SK-N-MC (cell line): ENCODE data around the gene TRABD2B.

Experiments used
- DNase-seq: peaks from one replicate; pipeline ENCODE4 v3.0.0-alpha.2; 2011; ENCODE audit warnings: low read depth, low spot score
- H3K27ac ChIP-seq: fragments of 200-600 bp; sonication (generic); 2 replicates; pipeline ENCODE4 v1.5.1; 2016; ENCODE audit warnings: mixed run types
- H3K36me3 ChIP-seq: fragments of 200-600 bp; sonication (generic); 2 replicates; pipeline ENCODE4 v1.6.1; 2017; ENCODE audit warnings: antibody characterized with exemption, low read length, mixed read lengths; ENCODE audit not compliant: insufficient read depth
- H3K4me3 ChIP-seq: fragments of 200-600 bp; sonication (generic); 2 replicates; pipeline ENCODE4 v1.5.1; 2016
- H3K9ac ChIP-seq: fragments of 200-600 bp; sonication (generic); 2 replicates; pipeline ENCODE4 v1.8.0; 2017; ENCODE audit warnings: mixed run types, mixed read lengths; ENCODE audit not compliant: insufficient read length
- H3K9me3 ChIP-seq: fragments of 200-600 bp; sonication (generic); 2 replicates; pipeline ENCODE4 v1.6.1; 2017; ENCODE audit warnings: low read depth, mild to moderate bottlenecking, antibody characterized with exemption, low read length, moderate library complexity, mixed read lengths
- EZH2 ChIP-seq: fragments of 200-600 bp; sonication (generic); IDR thresholded peaks from one replicate; pipeline ENCODE4 v1.6.1; 2017; ENCODE audit warnings: antibody characterized with exemption
- FOXP2 ChIP-seq: optimal IDR thresholded peaks from 2 replicates; pipeline ENCODE3; 2011; ENCODE audit warnings: mild to moderate bottlenecking, moderate library complexity; ENCODE audit not compliant: insufficient read depth; ENCODE audit errors: extremely low read length, control extremely low read depth
- POLR2AphosphoS5 ChIP-seq: IDR thresholded peaks from 2 replicates; pipeline ENCODE4 v1.6.1; 2012; ENCODE audit warnings: mild to moderate bottlenecking, low read depth, low read length, borderline replicate concordance

The TRABD2B gene

DNA sequence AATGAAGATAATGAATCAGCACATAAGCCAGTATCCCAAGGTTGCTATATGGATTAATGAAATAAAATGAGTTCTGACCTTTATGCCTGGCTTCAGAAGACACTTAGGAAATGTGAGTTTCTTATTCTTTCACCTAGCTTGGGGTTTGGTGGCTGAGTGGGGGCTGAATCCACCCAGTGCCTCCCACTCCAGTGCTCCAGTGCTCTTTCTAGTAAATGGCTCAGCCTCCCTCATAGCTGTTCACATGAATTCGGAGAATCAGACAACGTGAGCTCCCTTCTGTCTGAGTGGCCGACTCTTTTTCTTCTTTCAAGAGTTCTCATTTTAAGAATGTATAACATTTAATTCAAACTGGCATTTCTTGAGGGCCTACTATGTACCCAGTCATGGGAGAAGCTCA is 43.5 kb downstream of the TRABD2B start:
- Histone ChIP-seq H3K9ac (no peak overlapping the region), H3K9me3 (no peaks in the 10 kb centered on the region), H3K36me3 (no peaks in the 10 kb centered on the region), H3K4me3 (no peak overlapping the region), H3K27ac (no peak overlapping the region)
- no peak for DNase-seq
- no peak for TF ChIP-seq POLR2AphosphoS5
- no peak for TF ChIP-seq EZH2
- TF ChIP-seq FOXP2: no peak

DNA sequence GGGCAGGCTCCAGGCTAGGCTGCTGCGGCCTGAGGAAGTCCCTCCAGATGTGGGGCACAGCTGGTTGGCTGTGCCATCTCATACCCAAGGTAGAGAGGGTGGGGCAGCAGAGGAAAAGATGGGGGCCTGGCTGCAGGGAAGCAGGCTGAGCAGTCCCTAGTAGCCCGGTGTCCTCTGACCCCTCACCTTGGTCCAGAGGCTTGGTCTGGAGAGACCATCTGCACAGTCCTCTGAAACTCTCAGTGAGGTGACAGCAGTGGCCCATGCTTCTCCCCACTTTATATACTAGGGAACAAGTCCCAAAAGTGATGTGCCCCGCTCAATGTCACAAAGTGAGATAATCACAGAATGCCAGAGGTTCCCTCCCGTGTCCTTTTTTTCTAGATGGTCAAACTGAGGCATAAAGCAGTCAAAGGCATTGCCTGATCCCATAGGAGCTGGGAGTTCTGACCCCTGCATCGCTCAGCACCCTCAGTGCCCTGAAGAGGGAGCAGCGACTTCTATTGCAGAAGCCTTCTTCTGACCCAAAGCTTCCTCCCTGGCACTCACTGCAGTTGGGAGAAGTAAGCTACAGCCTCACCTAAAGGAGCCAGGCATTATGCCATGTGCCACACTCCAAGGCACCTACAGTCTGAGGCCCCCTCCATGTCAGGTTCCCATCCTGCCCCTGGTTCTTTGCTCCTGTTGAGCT is 45.5 kb downstream of the TRABD2B start:
- Histone ChIP-seq H3K4me3 (no peak overlapping the region), H3K27ac (no peak overlapping the region), H3K9ac (no peak overlapping the region), H3K36me3 (no peaks in the 10 kb centered on the region), H3K9me3 (no peaks in the 10 kb centered on the region)
- DNase-seq: no peak
- TF ChIP-seq POLR2AphosphoS5: no peak

DNA sequence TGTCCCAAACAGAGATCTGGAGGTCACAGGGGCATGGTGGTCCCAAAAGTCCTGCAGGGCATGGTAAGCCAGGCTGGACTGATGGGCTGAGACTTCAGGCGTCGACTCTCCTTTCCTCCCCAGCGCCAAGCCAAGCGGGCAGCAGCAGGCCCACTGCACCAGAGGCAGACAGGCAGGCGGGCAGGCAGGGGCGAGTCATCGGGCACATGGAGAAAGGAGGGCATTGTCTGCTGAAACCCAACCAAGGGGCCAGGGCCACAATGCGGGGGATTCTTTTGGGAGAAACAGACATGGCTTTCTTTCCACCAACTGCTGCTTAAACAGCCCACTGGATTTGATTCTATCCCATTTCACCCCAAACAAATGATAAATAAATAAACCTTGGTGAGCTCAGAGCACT is 46.2 kb downstream of the TRABD2B start:
- H3K9me3 ChIP-seq: no peaks in the 10 kb centered on the region
- no peak for TF ChIP-seq EZH2
- no peak for TF ChIP-seq FOXP2
- TF ChIP-seq POLR2AphosphoS5: no peak

DNA sequence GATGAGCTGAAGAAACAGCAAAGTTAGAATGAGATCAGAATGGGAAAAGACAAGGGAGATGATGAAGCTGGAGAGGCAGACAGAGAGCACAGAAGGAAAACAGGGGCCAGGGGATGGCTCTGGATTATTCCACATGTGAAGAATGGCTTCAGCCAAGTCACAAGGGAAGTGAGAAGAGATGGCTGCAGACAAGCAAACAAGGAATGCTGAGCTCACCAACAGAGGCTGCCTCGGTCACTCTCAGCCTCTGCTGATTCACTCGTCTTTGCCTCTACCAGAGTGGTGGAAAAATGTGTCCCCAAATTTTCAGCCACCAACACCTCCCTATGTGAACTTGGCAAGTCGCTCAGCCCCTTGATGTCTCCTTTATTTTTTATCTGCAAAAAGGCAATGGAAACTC is 46.7 kb downstream of the TRABD2B start:
- H3K9me3 ChIP-seq: no peaks in the 10 kb centered on the region
- H3K36me3 ChIP-seq: no peaks in the 10 kb centered on the region
- DNase-seq: no peak
- H3K9ac ChIP-seq: no peak overlapping the region
- no peak overlapping the region for H3K27ac ChIP-seq
- TF ChIP-seq POLR2AphosphoS5 (no peak), EZH2 (no peak), FOXP2 (no peak)
- H3K4me3 ChIP-seq: no peak overlapping the region

More for the DNA sequence above, 46.2 kb downstream of the TRABD2B start:
- Histone ChIP-seq H3K9ac (no peak overlapping the region), H3K27ac (no peak overlapping the region), H3K4me3 (no peak overlapping the region), H3K36me3 (no peaks in the 10 kb centered on the region)
- DNase-seq: no peak

GRCh38 chr1:47948126-47948525 is 49.1 kb downstream of the TRABD2B start:
- DNase-seq: no peak
- Histone ChIP-seq H3K36me3 (no peaks in the 10 kb centered on the region), H3K9me3 (no peaks in the 10 kb centered on the region), H3K4me3 (no peak overlapping the region), H3K9ac (no peak overlapping the region), H3K27ac (no peak overlapping the region)
- TF ChIP-seq FOXP2 (no peak), POLR2AphosphoS5 (no peak), EZH2 (no peak)

DNA sequence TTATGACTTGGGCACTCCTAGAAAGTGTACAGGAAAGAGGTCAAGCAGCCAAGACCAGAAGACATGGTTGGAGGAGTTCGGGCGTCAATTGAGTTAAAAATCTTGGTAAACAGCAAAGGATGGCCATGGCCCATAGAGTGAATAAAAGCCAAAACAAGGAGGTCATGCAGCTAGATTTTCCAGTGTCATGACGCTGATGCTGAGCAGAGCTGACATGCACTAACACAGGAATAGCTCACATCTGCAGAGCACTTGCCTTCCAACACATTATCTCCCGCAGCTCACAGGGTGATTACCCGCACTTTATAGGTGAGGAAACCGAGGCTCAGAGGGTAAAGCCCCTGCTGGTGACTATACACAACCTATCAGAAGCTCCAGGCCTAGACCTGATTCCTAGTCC is 49.7 kb downstream of the TRABD2B start:
- Histone ChIP-seq H3K9ac (no peak overlapping the region), H3K36me3 (no peaks in the 10 kb centered on the region), H3K9me3 (no peaks in the 10 kb centered on the region), H3K27ac (no peak overlapping the region), H3K4me3 (no peak overlapping the region)
- DNase-seq: no peak
- TF ChIP-seq POLR2AphosphoS5: no peak
- no peak for TF ChIP-seq EZH2
- no peak for TF ChIP-seq FOXP2

GRCh38 chr1:47944561-47944960 is 52.6 kb downstream of the TRABD2B start:
- DNase-seq: no peak
- TF ChIP-seq POLR2AphosphoS5 (no peak), FOXP2 (no peak), EZH2 (no peak)
- H3K4me3 ChIP-seq: no peak overlapping the region
- no peaks in the 10 kb centered on the region for H3K36me3 ChIP-seq
- H3K27ac ChIP-seq: no peak overlapping the region
- H3K9ac ChIP-seq: no peak overlapping the region
- no peaks in the 10 kb centered on the region for H3K9me3 ChIP-seq

DNA sequence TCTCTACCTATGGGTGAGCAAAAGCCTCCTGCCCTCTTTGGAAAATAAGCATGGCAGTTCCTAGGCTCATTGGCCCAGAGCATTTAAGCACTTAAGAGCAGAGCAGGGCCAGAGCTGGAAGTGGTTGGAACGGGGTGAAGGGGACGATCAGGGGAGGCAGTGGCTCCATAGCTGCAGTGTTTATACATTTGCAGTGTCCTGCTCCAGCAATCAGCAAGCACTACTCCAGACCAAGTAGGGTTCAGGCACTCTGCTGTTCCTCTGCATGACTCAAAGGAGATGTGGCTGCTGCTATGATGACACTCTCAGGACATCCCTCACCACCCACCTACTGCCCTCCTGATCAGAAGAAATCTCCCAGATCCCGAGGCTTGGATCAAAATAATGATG is 55.0 kb downstream of the TRABD2B start:
- TF ChIP-seq FOXP2 (no peak), EZH2 (no peak), POLR2AphosphoS5 (no peak)
- H3K9me3 ChIP-seq: no peaks in the 10 kb centered on the region
- H3K27ac ChIP-seq: no peak overlapping the region
- H3K9ac ChIP-seq: no peak overlapping the region
- no peak for DNase-seq
- H3K4me3 ChIP-seq: no peak overlapping the region
- no peaks in the 10 kb centered on the region for H3K36me3 ChIP-seq
